ENCODE measurements around the gene PLA2G12B.

DNA sequence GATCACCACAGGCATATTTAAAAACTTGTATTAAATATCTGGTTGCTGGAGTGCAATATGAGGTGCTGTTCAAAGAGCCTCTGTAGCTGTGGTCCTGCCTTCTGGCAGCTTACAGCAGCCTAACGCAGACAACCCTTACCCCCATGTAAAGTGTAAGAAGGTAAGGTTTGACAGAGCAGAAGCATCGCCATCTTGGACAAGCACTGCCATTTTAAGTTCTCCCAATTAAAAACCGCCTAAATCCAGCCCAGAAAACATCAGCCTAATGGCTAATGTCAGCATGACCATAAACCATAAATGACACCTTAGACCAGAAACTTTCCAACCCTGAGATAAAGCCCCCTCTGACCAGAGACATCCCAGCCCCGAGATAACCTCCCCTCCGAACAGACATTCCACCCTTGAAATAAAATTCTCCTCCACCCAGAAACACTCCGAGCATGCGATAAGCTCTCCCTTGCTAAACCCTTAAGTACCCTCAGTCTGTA is 66.4 kb downstream of the PLA2G12B start:
- TF ChIP-seq, protein P1, sequence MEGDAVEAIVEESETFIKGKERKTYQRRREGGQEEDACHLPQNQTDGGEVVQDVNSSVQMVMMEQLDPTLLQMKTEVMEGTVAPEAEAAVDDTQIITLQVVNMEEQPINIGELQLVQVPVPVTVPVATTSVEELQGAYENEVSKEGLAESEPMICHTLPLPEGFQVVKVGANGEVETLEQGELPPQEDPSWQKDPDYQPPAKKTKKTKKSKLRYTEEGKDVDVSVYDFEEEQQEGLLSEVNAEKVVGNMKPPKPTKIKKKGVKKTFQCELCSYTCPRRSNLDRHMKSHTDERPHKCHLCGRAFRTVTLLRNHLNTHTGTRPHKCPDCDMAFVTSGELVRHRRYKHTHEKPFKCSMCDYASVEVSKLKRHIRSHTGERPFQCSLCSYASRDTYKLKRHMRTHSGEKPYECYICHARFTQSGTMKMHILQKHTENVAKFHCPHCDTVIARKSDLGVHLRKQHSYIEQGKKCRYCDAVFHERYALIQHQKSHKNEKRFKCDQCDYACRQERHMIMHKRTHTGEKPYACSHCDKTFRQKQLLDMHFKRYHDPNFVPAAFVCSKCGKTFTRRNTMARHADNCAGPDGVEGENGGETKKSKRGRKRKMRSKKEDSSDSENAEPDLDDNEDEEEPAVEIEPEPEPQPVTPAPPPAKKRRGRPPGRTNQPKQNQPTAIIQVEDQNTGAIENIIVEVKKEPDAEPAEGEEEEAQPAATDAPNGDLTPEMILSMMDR (IDR thresholded peaks at IDR 0.05; ENCODE audit: low read depth, low read length, poor library complexity, severe bottlenecking): no peak
- no peak for TF ChIP-seq EZH2phosphoT487 (IDR thresholded peaks at IDR 0.05; ENCODE audit: borderline replicate concordance, low read length)

Data from DOHH2 (cell line).